ENCODE measurements around the gene INPP5A. TPM values are rescaled to one million over a fixed set of nuclear protein-coding genes. Genes with fewer than 3 reads are reported as not detected.
A peak's percentile ranks its signal among the peaks of the same experiment; 100 is the strongest.
"Not testable (repeated sequence)": the region's sequence is repeated elsewhere in the genome, so short reads cannot be mapped to it uniquely, and the experiment has no call there.

INPP5A gene
- total RNA-seq, 1 donor from 2014 or later: 14.3 TPM

GRCh38 chr10:132662186-132662920 lies 124.8 kb downstream of the INPP5A start:
- ATAC-seq: no peak

GRCh38 chr10:132663666-132664365 lies 126.2 kb downstream of the INPP5A start:
- ATAC-seq: no peak

- ATAC-seq: peak; percentile 71
Measured at GRCh38 chr10:132664407-132664806, 126.8 kb downstream of the INPP5A start.

- ATAC-seq: no peak
Measured at GRCh38 chr10:132664883-132665282, 127.3 kb downstream of the INPP5A start.

- peak; percentile 89 for ATAC-seq
Measured at GRCh38 chr10:132665946-132666704, 128.5 kb downstream of the INPP5A start.

- ATAC-seq: no peak
Measured at GRCh38 chr10:132666705-132667341, 129.2 kb downstream of the INPP5A start.

- ATAC-seq: no peak
Measured at GRCh38 chr10:132667342-132668047, 129.9 kb downstream of the INPP5A start.

GRCh38 chr10:132668048-132668394 lies 130.4 kb downstream of the INPP5A start:
- no peak for ATAC-seq

- no peak for ATAC-seq
Measured at GRCh38 chr10:132669208-132669861, 131.7 kb downstream of the INPP5A start.

- ATAC-seq: no peak
Measured at GRCh38 chr10:132670546-132671227, 133.1 kb downstream of the INPP5A start.

- ATAC-seq: no peak
Measured at GRCh38 chr10:132671228-132672154, 133.9 kb downstream of the INPP5A start.

- ATAC-seq: not testable (repeated sequence)
Measured at GRCh38 chr10:132673746-132674145, 136.2 kb downstream of the INPP5A start.

- ATAC-seq: no peak
Measured at GRCh38 chr10:132674311-132674710, 136.7 kb downstream of the INPP5A start.

GRCh38 chr10:132675031-132675740 lies 137.6 kb downstream of the INPP5A start:
- ATAC-seq: no peak

- ATAC-seq: no peak
Measured at GRCh38 chr10:132676193-132676891, 138.8 kb downstream of the INPP5A start.

GRCh38 chr10:132677096-132677472 lies 139.5 kb downstream of the INPP5A start:
- no peak for ATAC-seq

- no peak for ATAC-seq
Measured at GRCh38 chr10:132677473-132678227, 140.1 kb downstream of the INPP5A start.

Data from esophagus mucosa (tissue), 1 donor.